WTC11 (cell line): ENCODE measurements around the gene NRG2. TPM values are rescaled to one million over a fixed set of nuclear protein-coding genes. Genes with fewer than 3 reads are reported as not detected.

Source experiments
- ATAC-seq: fragments of 200-7000 bp; cut with Tn5 transposase; 2 replicates; pipeline ENCODE4 v1.10.0; 2021; ENCODE audit warnings: mild to moderate bottlenecking, moderate library complexity
- CTCF ChIA-PET: fragments of 300-600 bp; sonication (Branson Sonifier 250); formaldehyde crosslinking; loops from one replicate; lab custom pipeline; 2021; ENCODE audit warnings: antibody characterized with exemption; lab: Charles Lee
- POLR2A ChIA-PET: fragments of 350-600 bp; sonication (Branson Sonifier 250); formaldehyde crosslinking; loops from one replicate; lab custom pipeline; 2021; ENCODE audit warnings: antibody characterized with exemption; lab: Charles Lee
- DNase-seq: peaks from one replicate; pipeline ENCODE4 v3.0.0; 2021; ENCODE audit warnings: low spot score
- H3K27ac Mint-ChIP-seq: 2 replicates; pipeline ENCODE4 v1.8.0; 2021; ENCODE audit warnings: mixed read lengths
- H3K27me3 Mint-ChIP-seq: 2 replicates; pipeline ENCODE4 v1.8.0; 2021; ENCODE audit warnings: low read depth, mild to moderate bottlenecking, moderate library complexity, mixed read lengths
- H3K36me3 Mint-ChIP-seq: 2 replicates; pipeline ENCODE4 v1.8.0; 2021; ENCODE audit warnings: mixed read lengths
- H3K4me1 Mint-ChIP-seq: 2 replicates; pipeline ENCODE4 v1.8.0; 2022; ENCODE audit warnings: mixed read lengths
- H3K4me3 Mint-ChIP-seq: 2 replicates; pipeline ENCODE4 v1.8.0; 2021; ENCODE audit warnings: mild to moderate bottlenecking, moderate library complexity, mixed read lengths
- H3K9me3 Mint-ChIP-seq: 2 replicates; pipeline ENCODE4 v1.8.0; 2021; ENCODE audit warnings: mixed read lengths
- ATF1 ChIP-seq: sonication (generic); formaldehyde crosslinking; IDR thresholded peaks from 2 replicates; pipeline ENCODE4 v1.8.1; 2023; ENCODE audit warnings: mild to moderate bottlenecking, moderate library complexity, missing genetic modification reagents
- ATF2 ChIP-seq: sonication (generic); formaldehyde crosslinking; IDR thresholded peaks from 2 replicates; pipeline ENCODE4 v1.8.1; 2022; ENCODE audit warnings: low read depth, missing genetic modification reagents, borderline replicate concordance
- ATF6 ChIP-seq: sonication (generic); formaldehyde crosslinking; IDR thresholded peaks from 2 replicates; pipeline ENCODE4 v1.8.1; 2023; ENCODE audit warnings: mild to moderate bottlenecking, missing genetic modification reagents
- CBFB ChIP-seq: sonication (generic); formaldehyde crosslinking; IDR thresholded peaks from 2 replicates; pipeline ENCODE4 v1.8.1; 2022; ENCODE audit warnings: mild to moderate bottlenecking, low read depth, missing genetic modification reagents
- CDX4 ChIP-seq: fragments of 250-450 bp; sonication (Bioruptor Pico); IDR thresholded peaks from 2 replicates; pipeline ENCODE4 v1.9.0; 2021; ENCODE audit warnings: moderate library complexity, mild to moderate bottlenecking, inconsistent platforms, borderline replicate concordance
- E2F1 ChIP-seq: sonication (generic); formaldehyde crosslinking; IDR thresholded peaks from 2 replicates; pipeline ENCODE4 v1.8.0; 2022; ENCODE audit warnings: mild to moderate bottlenecking, missing genetic modification reagents
- ELF4 ChIP-seq: sonication (generic); formaldehyde crosslinking; IDR thresholded peaks from 2 replicates; pipeline ENCODE4 v1.8.1; 2022; ENCODE audit warnings: low read depth, mild to moderate bottlenecking, moderate library complexity, missing genetic modification reagents
- EMX1 ChIP-seq: fragments of 250-450 bp; sonication (Bioruptor Pico); IDR thresholded peaks from 2 replicates; pipeline ENCODE4 v1.8.0; 2021; ENCODE audit warnings: mild to moderate bottlenecking
- ERG ChIP-seq: fragments of 250-450 bp; sonication (Bioruptor Pico); IDR thresholded peaks from 2 replicates; pipeline ENCODE4 v1.8.0; 2021; ENCODE audit warnings: mild to moderate bottlenecking
- ESRRA ChIP-seq: sonication (generic); formaldehyde crosslinking; IDR thresholded peaks from 2 replicates; pipeline ENCODE4 v1.8.1; 2022; ENCODE audit warnings: mild to moderate bottlenecking, missing genetic modification reagents, borderline replicate concordance
- ETV6 ChIP-seq: sonication (generic); formaldehyde crosslinking; IDR thresholded peaks from 2 replicates; pipeline ENCODE4 v1.8.1; 2022; ENCODE audit warnings: mild to moderate bottlenecking, missing genetic modification reagents
- FOXK1 ChIP-seq: sonication (generic); formaldehyde crosslinking; IDR thresholded peaks from 2 replicates; pipeline ENCODE4 v1.8.0; 2022; ENCODE audit warnings: mild to moderate bottlenecking, moderate library complexity, missing genetic modification reagents
- GABPB1 ChIP-seq: sonication (generic); formaldehyde crosslinking; IDR thresholded peaks from 2 replicates; pipeline ENCODE4 v1.8.1; 2023; ENCODE audit warnings: mild to moderate bottlenecking, missing genetic modification reagents
- JAZF1 ChIP-seq: fragments of 250-450 bp; sonication (Bioruptor Pico); IDR thresholded peaks from 2 replicates; pipeline ENCODE4 v1.9.0; 2021; ENCODE audit warnings: moderate library complexity, mild to moderate bottlenecking, inconsistent platforms
- NFE2L1 ChIP-seq: sonication (generic); formaldehyde crosslinking; IDR thresholded peaks from 2 replicates; pipeline ENCODE4 v1.8.1; 2023; ENCODE audit warnings: missing genetic modification reagents
- NR1H2 ChIP-seq: sonication (generic); formaldehyde crosslinking; IDR thresholded peaks from 2 replicates; pipeline ENCODE4 v1.9.0; 2021; ENCODE audit warnings: mild to moderate bottlenecking, moderate library complexity, missing genetic modification reagents
- SMAD4 ChIP-seq: sonication (generic); formaldehyde crosslinking; IDR thresholded peaks from 2 replicates; pipeline ENCODE4 v1.8.0; 2022; ENCODE audit warnings: mild to moderate bottlenecking, missing genetic modification reagents
- SP1 ChIP-seq: sonication (generic); formaldehyde crosslinking; conservative IDR thresholded peaks from 2 replicates; pipeline ENCODE4 v1.8.1; 2022; ENCODE audit warnings: missing genetic modification reagents
- TP53 ChIP-seq: sonication (generic); formaldehyde crosslinking; IDR thresholded peaks from 2 replicates; pipeline ENCODE4 v1.8.1; 2023; ENCODE audit warnings: mild to moderate bottlenecking, missing genetic modification reagents
- ZNF138 ChIP-seq: sonication (generic); formaldehyde crosslinking; conservative IDR thresholded peaks from 2 replicates; pipeline ENCODE4 v1.8.1; 2022; ENCODE audit warnings: mild to moderate bottlenecking, moderate library complexity, missing genetic modification reagents
- ZNF232 ChIP-seq: sonication (generic); formaldehyde crosslinking; IDR thresholded peaks from 2 replicates; pipeline ENCODE4 v1.8.0; 2022; ENCODE audit warnings: mild to moderate bottlenecking, missing genetic modification reagents
- ZNF396 ChIP-seq: fragments of 250-450 bp; sonication (Bioruptor Pico); IDR thresholded peaks from 2 replicates; pipeline ENCODE4 v1.8.0; 2021; ENCODE audit warnings: mild to moderate bottlenecking, moderate library complexity, borderline replicate concordance
- ZNF423 ChIP-seq: fragments of 250-450 bp; sonication (Bioruptor Pico); IDR thresholded peaks from 2 replicates; pipeline ENCODE4 v2.1.2; 2022; ENCODE audit warnings: mild to moderate bottlenecking, moderate library complexity
- ZNF425 ChIP-seq: fragments of 250-450 bp; sonication (Bioruptor Pico); conservative IDR thresholded peaks from 2 replicates; pipeline ENCODE4 v1.9.0; 2021; ENCODE audit warnings: mild to moderate bottlenecking
- ZNF512 ChIP-seq: sonication (generic); formaldehyde crosslinking; IDR thresholded peaks from 2 replicates; pipeline ENCODE4 v1.8.1; 2022; ENCODE audit warnings: missing genetic modification reagents, borderline replicate concordance
- ZSCAN18 ChIP-seq: fragments of 250-450 bp; sonication (Bioruptor Pico); IDR thresholded peaks from 2 replicates; pipeline ENCODE4 v2.1.2; 2022; ENCODE audit warnings: mild to moderate bottlenecking, moderate library complexity
- total RNA-seq: library from RNA; stranded (reverse); gene quantifications from 3 replicates; pipeline ENCODE4 v1.2.3, GENCODE V29; 2021

The NRG2 gene
- total RNA-seq, 1 experiment from 2014 or later: 0.44 TPM

- POLR2A ChIA-PET: no interaction called here
- TF ChIP-seq ZNF423 (CRISPR knock-in tag): no peak
- no peak for TF ChIP-seq TP53
- no peak for TF ChIP-seq ATF1 (CRISPR knock-in tag)
- TF ChIP-seq FOXK1 (CRISPR knock-in tag): no peak
- no peak for TF ChIP-seq NR1H2 (CRISPR knock-in tag)
- TF ChIP-seq ZNF232 (CRISPR knock-in tag): no peak
- TF ChIP-seq ETV6 (CRISPR knock-in tag): no peak
- no peak for TF ChIP-seq ATF2
- no peak for TF ChIP-seq E2F1
- TF ChIP-seq EMX1 (CRISPR knock-in tag): no peak
- no peak for TF ChIP-seq ELF4
- ATAC-seq (no peak), DNase-seq (no peak)
- Mint-ChIP-seq H3K36me3 (no peaks in the 10 kb centered on the region), H3K9me3 (no peaks in the 10 kb centered on the region), H3K4me3 (no peak overlapping the region), H3K27me3 (peaks cover 69% of the 10 kb centered on the region), H3K4me1 (peaks cover 2% of the 10 kb centered on the region), H3K27ac (no peak overlapping the region)
- CTCF ChIA-PET: interaction anchor here (6.7 kb wide), 1 partner anchor 71 kb away, joined by 53 read pairs; no protein-coding TSS in a partner anchor
These were observed 145.1 kb downstream of the NRG2 start for GRCh38 chr5:139897982-139898381.

GRCh38 chr5:139897342-139897741 lies 145.8 kb downstream of the NRG2 start:
- Mint-ChIP-seq H3K27ac (no peak overlapping the region), H3K36me3 (no peaks in the 10 kb centered on the region), H3K27me3 (peaks cover 63% of the 10 kb centered on the region), H3K4me3 (no peak overlapping the region), H3K4me1 (no peaks in the 10 kb centered on the region), H3K9me3 (no peaks in the 10 kb centered on the region)
- POLR2A ChIA-PET: no interaction called here
- DNase-seq (no peak), ATAC-seq (no peak)
- CTCF ChIA-PET: interaction anchor here (6.7 kb wide), 1 partner anchor 72 kb away, joined by 53 read pairs; no protein-coding TSS in a partner anchor
- no peak for TF ChIP-seq ZSCAN18
- TF ChIP-seq CBFB: no peak
- no peak for TF ChIP-seq TP53
- no peak for TF ChIP-seq ZNF138 (CRISPR knock-in tag)
- TF ChIP-seq ZNF396: no peak
- no peak for TF ChIP-seq ERG (CRISPR knock-in tag)
- no peak for TF ChIP-seq SMAD4
- TF ChIP-seq ZNF423 (CRISPR knock-in tag): no peak
- no peak for TF ChIP-seq GABPB1
- no peak for TF ChIP-seq ZNF425
- TF ChIP-seq SP1 (CRISPR knock-in tag): no peak
- TF ChIP-seq ATF6 (CRISPR knock-in tag): no peak
- TF ChIP-seq JAZF1: no peak
- no peak for TF ChIP-seq ZNF512 (CRISPR knock-in tag)
- no peak for TF ChIP-seq ESRRA
- TF ChIP-seq NR1H2 (CRISPR knock-in tag): no peak
- TF ChIP-seq CDX4 (CRISPR knock-in tag): no peak
- no peak for TF ChIP-seq NFE2L1 (CRISPR knock-in tag)
